Ascending aorta (tissue), 2 donors: ENCODE measurements around the gene CCDC141. TPM values are rescaled to one million over a fixed set of nuclear protein-coding genes. Genes with fewer than 3 reads are reported as not detected.

Experiments
- DNase-seq, 2 donors: peaks; one replicate each; pipeline ENCODE4 v3.0.0-alpha.2; 2019; ENCODE audit warnings: low spot score in 2 of 2
- H3K27ac ChIP-seq, 2 donors: fragments of 200-600 bp; sonication (generic); one replicate each; pipeline ENCODE4 v1.5.1; 2016 to 2017; ENCODE audit warnings: mild to moderate bottlenecking in 1 of 2
- H3K27me3 ChIP-seq: fragments of 200-600 bp; sonication (generic); one replicate; pipeline ENCODE4 v1.5.1; 2017
- H3K36me3 ChIP-seq, 2 donors: fragments of 200-600 bp; sonication (generic); one replicate each; pipeline ENCODE4 v1.5.1; 2016
- H3K4me1 ChIP-seq, 2 donors: fragments of 200-600 bp; sonication (generic); one replicate each; pipeline ENCODE4 v1.5.1; 2016 to 2017; ENCODE audit warnings: mild to moderate bottlenecking in 1 of 2
- H3K4me3 ChIP-seq, 2 donors: fragments of 200-600 bp; sonication (generic); one replicate each; pipeline ENCODE4 v1.5.1; 2016 to 2017; ENCODE audit warnings: mild to moderate bottlenecking in 1 of 2
- H3K9me3 ChIP-seq, 2 donors: fragments of 200-600 bp; sonication (generic); one replicate each; pipeline ENCODE4 v1.5.1; 2016
- CTCF ChIP-seq, 3 experiments: fragments of 200-600 bp in 2 of 3; fragments of 450-650 bp in 1 of 3; sonication (generic) in 2 of 3; IDR thresholded peaks; one replicate each; pipeline ENCODE4 v1.5.1; 2016 to 2019; ENCODE audit warnings: antibody characterized with exemption in 3 of 3, mild to moderate bottlenecking in 1 of 3, moderate library complexity in 1 of 3
- intact Hi-C: fragments of 100-400 bp; cut with DNase I; formaldehyde crosslinking; loops from one replicate; pipeline ENCODE4 v1.15.1; 2023
- total RNA-seq: library from RNA; depleted of rRNA; stranded (reverse); fragments of >200 nt; gene quantifications from one replicate; pipeline ENCODE4 v1.1.0, GENCODE V29; 2016

Gene CCDC141
- total RNA-seq, 1 donor from 2014 or later: 2.0 TPM

- no peaks in the 10 kb centered on the region for H3K27me3 ChIP-seq
- H3K4me1 ChIP-seq: no peaks in the 10 kb centered on the region
- no peak for DNase-seq
- H3K36me3 ChIP-seq: no peaks in the 10 kb centered on the region
- intact Hi-C loops: loop anchor here (5.0 kb wide), 1 partner anchor 92 kb away; no protein-coding TSS in a partner anchor
- H3K9me3 ChIP-seq: no peaks in the 10 kb centered on the region
- no peak overlapping the region for H3K4me3 ChIP-seq
- no peak for TF ChIP-seq CTCF (IDR thresholded peaks at IDR 0.05)
- no peak overlapping the region for H3K27ac ChIP-seq
Observed at GRCh38 chr2:178800510-178800909, 249.4 kb downstream of the CCDC141 start.

- no peaks in the 10 kb centered on the region for H3K4me1 ChIP-seq
- H3K36me3 ChIP-seq: no peaks in the 10 kb centered on the region
- no peak overlapping the region for H3K27ac ChIP-seq
- H3K27me3 ChIP-seq: no peaks in the 10 kb centered on the region
- no peaks in the 10 kb centered on the region for H3K9me3 ChIP-seq
- TF ChIP-seq CTCF (IDR thresholded peaks at IDR 0.05): no peak
- no peak overlapping the region for H3K4me3 ChIP-seq
- intact Hi-C loops: loop anchor here (10.0 kb wide), 1 partner anchor 325 kb away; no protein-coding TSS in a partner anchor
- no peak for DNase-seq
Observed at GRCh38 chr2:178799305-178799704, 250.6 kb downstream of the CCDC141 start.

GRCh38 chr2:178796079-178796677, 253.8 kb downstream of the CCDC141 start:
- peak; percentile 45 to 76 (median 64) for TF ChIP-seq CTCF (IDR thresholded peaks at IDR 0.05)
- Histone ChIP-seq H3K4me1 (no peaks in the 10 kb centered on the region), H3K4me3 (no peak overlapping the region), H3K9me3 (no peaks in the 10 kb centered on the region), H3K27me3 (no peaks in the 10 kb centered on the region), H3K36me3 (no peaks in the 10 kb centered on the region), H3K27ac (no peak overlapping the region)
- no peak for DNase-seq
- intact Hi-C loops: loop anchor here (1.0 to 10.0 kb wide), 2 partner anchors 118 to 329 kb away; no protein-coding TSS in a partner anchor

- intact Hi-C loops: no loop called here
- no peak for TF ChIP-seq CTCF (IDR thresholded peaks at IDR 0.05)
Observed at GRCh38 chr2:178787934-178788333, 262.0 kb downstream of the CCDC141 start.

GRCh38 chr2:178787155-178787554, 262.8 kb downstream of the CCDC141 start:
- no peak for TF ChIP-seq CTCF (IDR thresholded peaks at IDR 0.05)
- no peak for DNase-seq
- H3K27me3 ChIP-seq: no peaks in the 10 kb centered on the region

More at GRCh38 chr2:178787934-178788333, 262.0 kb downstream of the CCDC141 start:
- H3K9me3 ChIP-seq: no peaks in the 10 kb centered on the region
- no peaks in the 10 kb centered on the region for H3K4me1 ChIP-seq
- no peak overlapping the region for H3K4me3 ChIP-seq
- H3K27ac ChIP-seq: no peak overlapping the region
- H3K27me3 ChIP-seq: no peaks in the 10 kb centered on the region
- no peaks in the 10 kb centered on the region for H3K36me3 ChIP-seq
- DNase-seq: no peak

More at GRCh38 chr2:178787155-178787554, 262.8 kb downstream of the CCDC141 start:
- Histone ChIP-seq H3K27ac (no peak overlapping the region), H3K36me3 (no peaks in the 10 kb centered on the region), H3K4me1 (no peaks in the 10 kb centered on the region), H3K4me3 (no peak overlapping the region), H3K9me3 (no peaks in the 10 kb centered on the region)
- intact Hi-C loops: no loop called here
